Lung (tissue), 12 donors: ENCODE measurements around the gene TBC1D5. TPM values are rescaled to one million over a fixed set of nuclear protein-coding genes. Genes with fewer than 3 reads are reported as not detected.

Source experiments
- ATAC-seq: fragments of 200-7000 bp; cut with Tn5 transposase; one replicate; pipeline ENCODE4 v1.9.1; 2020; ENCODE audit warnings: moderate number of reproducible peaks; ENCODE audit not compliant: insufficient read depth, low FRiP score
- DNase-seq, 3 donors: peaks; one replicate each; pipeline ENCODE4 v3.0.0-alpha.2; 2013 to 2017
- H3K27ac ChIP-seq, 2 donors: one replicate each; pipeline ENCODE4 v1.5.1; 2013; ENCODE audit warnings: mild to moderate bottlenecking in 2 of 2, moderate library complexity in 2 of 2, control low read depth in 1 of 2, inconsistent platforms in 1 of 2, low read depth in 1 of 2, low read length in 1 of 2
- H3K27me3 ChIP-seq, 3 donors: one replicate each; pipeline ENCODE4 v1.5.1; 2013; ENCODE audit warnings: low read length in 2 of 3; ENCODE audit not compliant: control insufficient read depth in 3 of 3, insufficient read depth in 3 of 3
- H3K36me3 ChIP-seq, 4 donors: one replicate each; pipeline ENCODE4 v1.5.1; 2013; ENCODE audit warnings: low read length in 4 of 4, mild to moderate bottlenecking in 1 of 4, moderate library complexity in 1 of 4; ENCODE audit not compliant: control insufficient read depth in 4 of 4, insufficient read depth in 4 of 4
- H3K4me1 ChIP-seq, 5 donors: one replicate each; pipeline ENCODE4 v1.5.1; 2013; ENCODE audit warnings: low read length in 5 of 5, mild to moderate bottlenecking in 2 of 5, moderate library complexity in 1 of 5; ENCODE audit not compliant: control insufficient read depth in 5 of 5, insufficient read depth in 5 of 5
- H3K4me3 ChIP-seq: one replicate; pipeline ENCODE4 v1.5.1; 2013; ENCODE audit warnings: mild to moderate bottlenecking, control low read depth, moderate library complexity
- H3K9ac ChIP-seq, 2 donors: one replicate each; pipeline ENCODE4 v1.5.1; 2013; ENCODE audit warnings: low read length in 2 of 2, control low read depth in 1 of 2; ENCODE audit not compliant: insufficient read depth in 1 of 2
- H3K9me3 ChIP-seq, 4 donors: one replicate each; pipeline ENCODE4 v1.5.1; 2013; ENCODE audit warnings: low read length in 3 of 4, mild to moderate bottlenecking in 1 of 4, moderate library complexity in 1 of 4; ENCODE audit not compliant: control insufficient read depth in 4 of 4, insufficient read depth in 3 of 4
- WGBS, 2 donors: extraction: QIAGEN DNeasy Blood & Tissue Kit; methylation state at CpG; one replicate each; pipeline ENCODE4 v1.1.7; 2013; 5-methylcytosine and 5-hydroxymethylcytosine counted together
- polyA plus RNA-seq, 2 donors: library from polyadenylated mRNA; stranded (reverse); fragments of 200-250 nt; gene quantifications; one replicate each; pipeline ENCODE4 v1.2.1, GENCODE V29; 2013
- total RNA-seq, 2 donors: library from RNA; depleted of rRNA in 1 of 2; stranded (reverse); fragments of >200 nt in 1 of 2; gene quantifications; one replicate each; pipeline ENCODE4 v1.2.1, GENCODE V29; 2014 to 2021
- TF ChIP-seq, protein P1 (sequence below): IDR thresholded peaks from 2 replicates; pipeline ENCODE4 v1.5.1; 2012; ENCODE audit warnings: mild to moderate bottlenecking; ENCODE audit errors: control extremely low read depth, extremely low read depth
- donor health status: control.
- donor health status: control.
- donor health status: Bipolar disorder and iron deficiency.
- donor health status: healthy.
- donor health status: DM: yes; HTN: yes; CAD: no.

Gene TBC1D5
- total and polyA plus RNA-seq, 4 donors: 8.7 to 111 (median 39.6) TPM

DNA sequence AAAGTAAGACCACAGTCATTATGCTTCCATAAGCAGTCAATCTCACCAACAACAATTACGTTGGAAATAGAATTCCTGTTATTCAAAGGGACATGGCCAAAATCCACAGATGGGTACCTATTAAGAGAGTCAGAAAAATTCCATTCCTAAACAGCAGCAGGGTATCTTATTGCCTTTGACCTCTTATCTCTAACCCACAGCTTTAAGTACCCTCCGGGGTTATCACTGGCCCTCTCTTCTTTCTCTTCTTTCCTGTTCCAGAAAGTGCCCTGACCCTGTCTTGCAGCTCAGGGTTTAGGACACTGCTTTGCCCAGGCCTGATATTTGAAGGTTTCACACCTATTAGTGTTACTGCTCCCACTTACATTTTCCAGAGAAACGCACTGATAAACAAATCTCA, 428.7 kb downstream of the TBC1D5 start:
- Histone ChIP-seq H3K9ac (no peak overlapping the region), H3K4me3 (no peak overlapping the region), H3K36me3 (no peaks in the 10 kb centered on the region), H3K27me3 (no peaks in the 10 kb centered on the region), H3K9me3 (no peaks in the 10 kb centered on the region), H3K27ac (no peak overlapping the region), H3K4me1 (peaks cover 0 to 8% (median 0%) of the 10 kb centered on the region in 5 donors)
- TF ChIP-seq, protein P1, sequence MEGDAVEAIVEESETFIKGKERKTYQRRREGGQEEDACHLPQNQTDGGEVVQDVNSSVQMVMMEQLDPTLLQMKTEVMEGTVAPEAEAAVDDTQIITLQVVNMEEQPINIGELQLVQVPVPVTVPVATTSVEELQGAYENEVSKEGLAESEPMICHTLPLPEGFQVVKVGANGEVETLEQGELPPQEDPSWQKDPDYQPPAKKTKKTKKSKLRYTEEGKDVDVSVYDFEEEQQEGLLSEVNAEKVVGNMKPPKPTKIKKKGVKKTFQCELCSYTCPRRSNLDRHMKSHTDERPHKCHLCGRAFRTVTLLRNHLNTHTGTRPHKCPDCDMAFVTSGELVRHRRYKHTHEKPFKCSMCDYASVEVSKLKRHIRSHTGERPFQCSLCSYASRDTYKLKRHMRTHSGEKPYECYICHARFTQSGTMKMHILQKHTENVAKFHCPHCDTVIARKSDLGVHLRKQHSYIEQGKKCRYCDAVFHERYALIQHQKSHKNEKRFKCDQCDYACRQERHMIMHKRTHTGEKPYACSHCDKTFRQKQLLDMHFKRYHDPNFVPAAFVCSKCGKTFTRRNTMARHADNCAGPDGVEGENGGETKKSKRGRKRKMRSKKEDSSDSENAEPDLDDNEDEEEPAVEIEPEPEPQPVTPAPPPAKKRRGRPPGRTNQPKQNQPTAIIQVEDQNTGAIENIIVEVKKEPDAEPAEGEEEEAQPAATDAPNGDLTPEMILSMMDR: no peak
- DNase-seq (no peak), ATAC-seq (no peak)
- WGBS, 2 donors: 71 to 83% methylated on average over 3 of the region's 3 CpGs

DNA sequence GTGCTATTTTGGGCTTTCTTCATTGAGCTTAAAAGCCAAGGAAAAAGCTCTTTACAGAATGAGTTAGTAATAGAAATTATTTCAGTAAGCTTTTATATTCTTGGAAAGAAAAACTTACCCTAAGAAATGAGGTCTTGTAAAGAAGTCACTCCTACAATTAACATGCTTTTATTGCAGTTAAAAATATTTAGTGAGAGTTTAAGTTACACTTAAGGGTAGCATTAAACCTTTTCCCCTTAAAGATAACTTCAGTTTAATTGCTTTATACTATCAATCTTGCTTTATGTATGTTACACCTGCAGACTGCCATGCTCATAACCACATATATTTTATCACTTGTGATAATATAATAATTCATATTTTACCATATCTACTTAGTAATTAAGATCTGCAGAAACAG, 431.4 kb downstream of the TBC1D5 start:
- DNase-seq (no peak), ATAC-seq (no peak)
- no peak overlapping the region for H3K27ac ChIP-seq
- peaks cover 0 to 8% (median 0%) of the 10 kb centered on the region in 5 donors for H3K4me1 ChIP-seq
- peaks cover 0 to 4% (median 0%) of the 10 kb centered on the region in 4 donors for H3K36me3 ChIP-seq
- no peak overlapping the region for H3K4me3 ChIP-seq
- H3K27me3 ChIP-seq: no peaks in the 10 kb centered on the region
- no peaks in the 10 kb centered on the region for H3K9me3 ChIP-seq
- TF ChIP-seq, protein P1: no peak
- H3K9ac ChIP-seq: no peak overlapping the region

DNA sequence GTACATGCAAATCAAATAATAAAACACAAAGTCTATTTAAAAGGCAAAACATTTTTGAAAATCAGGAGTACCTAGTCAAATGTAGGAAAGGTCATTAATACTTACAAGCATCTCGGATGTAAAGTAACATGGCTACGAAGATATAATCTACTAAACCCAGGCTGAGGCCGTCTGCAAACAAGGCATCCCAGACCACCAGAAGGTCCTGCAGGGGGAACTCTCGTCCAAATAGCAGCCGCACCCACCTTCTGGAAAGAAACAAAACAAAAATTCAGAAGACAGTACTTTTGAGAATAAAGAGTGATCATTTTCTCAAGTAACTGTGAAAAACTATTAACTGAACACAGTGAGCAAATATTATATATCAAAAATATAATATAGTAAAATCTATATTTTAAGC, 434.5 kb downstream of the TBC1D5 start:
- WGBS, 2 donors: 88 to 91% methylated on average over 5 of the region's 5 CpGs

More for the DNA sequence above, 434.5 kb downstream of the TBC1D5 start:
- ATAC-seq (no peak), DNase-seq (no peak)
- peaks cover 0 to 4% (median under 1%) of the 10 kb centered on the region in 4 donors for H3K36me3 ChIP-seq
- peaks cover 0 to 4% (median 0%) of the 10 kb centered on the region in 5 donors for H3K4me1 ChIP-seq
- no peak overlapping the region for H3K27ac ChIP-seq
- H3K4me3 ChIP-seq: no peak overlapping the region
- no peak overlapping the region for H3K9ac ChIP-seq
- TF ChIP-seq, protein P1: no peak
- H3K9me3 ChIP-seq: no peaks in the 10 kb centered on the region
- no peaks in the 10 kb centered on the region for H3K27me3 ChIP-seq
